Caco-2 (cell line): ENCODE data around the gene SPHK2. TPM values are rescaled to one million over a fixed set of nuclear protein-coding genes. Genes with fewer than 3 reads are reported as not detected.

Experiments used
- BruUV-seq: library from RNA; stranded (reverse); fragments of 400-500 nt; replicated peaks from 2 replicates; lab custom pipeline; 2021; lab: Mats Ljungman, UMichigan
- CTCF ChIA-PET: fragments of 300-600 bp; sonication (Branson Sonifier 250); formaldehyde crosslinking; loops from one replicate; lab custom pipeline; 2022; ENCODE audit warnings: antibody characterized with exemption; lab: Charles Lee
- POLR2A ChIA-PET: fragments of 300-600 bp; sonication (Branson Sonifier 250); formaldehyde crosslinking; loops from one replicate; lab custom pipeline; 2022; ENCODE audit warnings: antibody characterized with exemption; lab: Charles Lee
- DNase-seq, 2 experiments: peaks; one replicate each; pipeline versions ENCODE4 v3.0.0 to v3.0.0-alpha.2; 2020 to 2022
- H3K27me3 ChIP-seq: replicated peaks from 2 replicates; pipeline ENCODE4 v1.6.0; 2011; ENCODE audit warnings: low read length; ENCODE audit not compliant: control insufficient read depth, insufficient read depth
- H3K36me3 ChIP-seq: 2 replicates; pipeline ENCODE4 v1.5.1; 2011; ENCODE audit warnings: low read length; ENCODE audit not compliant: control insufficient read depth, insufficient read depth
- H3K4me1 ChIP-seq: fragments of 250-450 bp; sonication (Bioruptor Pico); 2 replicates; pipeline ENCODE4 v1.5.1; 2020; ENCODE audit warnings: mild to moderate bottlenecking
- H3K4me3 ChIP-seq: 2 replicates; pipeline ENCODE4 v1.5.1; 2011; ENCODE audit warnings: low read depth, mild to moderate bottlenecking, control low read depth, low read length
- H3K9me3 ChIP-seq: fragments of 250-450 bp; sonication (Bioruptor Pico); 2 replicates; pipeline ENCODE4 v1.5.1; 2020; ENCODE audit warnings: mild to moderate bottlenecking, moderate library complexity
- H3K27ac Mint-ChIP-seq: one replicate; pipeline ENCODE4 v1.8.0; 2022; ENCODE audit warnings: mixed read lengths; ENCODE audit not compliant: unreplicated experiment
- H3K27me3 Mint-ChIP-seq: one replicate; pipeline ENCODE4 v1.8.0; 2022; ENCODE audit warnings: mixed read lengths; ENCODE audit not compliant: insufficient read depth, unreplicated experiment
- H3K36me3 Mint-ChIP-seq: one replicate; pipeline ENCODE4 v1.8.0; 2022; ENCODE audit warnings: mild to moderate bottlenecking, mixed read lengths; ENCODE audit not compliant: insufficient read depth, unreplicated experiment
- H3K4me1 Mint-ChIP-seq: one replicate; pipeline ENCODE4 v1.8.0; 2022; ENCODE audit warnings: low read depth, mixed read lengths; ENCODE audit not compliant: unreplicated experiment
- H3K4me3 Mint-ChIP-seq: one replicate; pipeline ENCODE4 v1.8.0; 2022; ENCODE audit warnings: mild to moderate bottlenecking, moderate library complexity, mixed read lengths; ENCODE audit not compliant: unreplicated experiment
- H3K9me3 Mint-ChIP-seq: one replicate; pipeline ENCODE4 v1.8.0; 2022; ENCODE audit warnings: mixed read lengths; ENCODE audit not compliant: unreplicated experiment
- CTCF ChIP-seq, 2 experiments: fragments of 200-600 bp in 1 of 2; IDR thresholded peaks; 1 replicate in 1 of 2; 2 replicates in 1 of 2; pipeline versions ENCODE4 v1.5.1 to v1.8.0; 2011 to 2022; ENCODE audit warnings: antibody characterized with exemption in 1 of 2, control low read depth in 1 of 2, inconsistent platforms in 1 of 2, low read depth in 1 of 2, low read length in 1 of 2, mild to moderate bottlenecking in 1 of 2, moderate library complexity in 1 of 2; ENCODE audit not compliant: insufficient read depth in 1 of 2, severe bottlenecking in 1 of 2, unreplicated experiment in 1 of 2
- intact Hi-C: fragments of 100-400 bp; cut with micrococcal nuclease; formaldehyde crosslinking; loops from one replicate; pipeline ENCODE4 v1.10.0; 2022; ENCODE audit not compliant: unreplicated experiment
- total RNA-seq: library from RNA; stranded (reverse); gene quantifications from 2 replicates; pipeline ENCODE4 v1.2.3, GENCODE V29; 2022

The SPHK2 gene
- total RNA-seq, 1 experiment from 2014 or later = 140 TPM

GRCh38 chr19:48611872-48612271, 7.4 kb upstream of the SPHK2 start:
- BruUV-seq = no TSS peak
- Mint-ChIP-seq H3K27me3 (no peaks in the 10 kb centered on the region), H3K4me1 (peaks cover 23% of the 10 kb centered on the region), H3K27ac (peak overlapping the region; percentile 25), H3K4me3 (no peak overlapping the region), H3K9me3 (no peaks in the 10 kb centered on the region), H3K36me3 (peaks cover 75% of the 10 kb centered on the region)
- intact Hi-C loops = no loop called here
- no peaks in the 10 kb centered on the region for H3K27me3 ChIP-seq
- POLR2A ChIA-PET = no interaction called here
- CTCF ChIA-PET = no interaction called here
- no peak overlapping the region for H3K4me3 ChIP-seq
- DNase-seq = no peak
- no peak for TF ChIP-seq CTCF (IDR thresholded peaks at IDR 0.05; ENCODE audit: insufficient read depth in 1 of 2, low read depth in 1 of 2, low read length in 1 of 2, severe bottlenecking in 1 of 2, unreplicated experiment in 1 of 2)
- peaks cover 15% of the 10 kb centered on the region for H3K4me1 ChIP-seq
- H3K9me3 ChIP-seq = no peaks in the 10 kb centered on the region
- H3K36me3 ChIP-seq = peaks cover 11% of the 10 kb centered on the region

DNA sequence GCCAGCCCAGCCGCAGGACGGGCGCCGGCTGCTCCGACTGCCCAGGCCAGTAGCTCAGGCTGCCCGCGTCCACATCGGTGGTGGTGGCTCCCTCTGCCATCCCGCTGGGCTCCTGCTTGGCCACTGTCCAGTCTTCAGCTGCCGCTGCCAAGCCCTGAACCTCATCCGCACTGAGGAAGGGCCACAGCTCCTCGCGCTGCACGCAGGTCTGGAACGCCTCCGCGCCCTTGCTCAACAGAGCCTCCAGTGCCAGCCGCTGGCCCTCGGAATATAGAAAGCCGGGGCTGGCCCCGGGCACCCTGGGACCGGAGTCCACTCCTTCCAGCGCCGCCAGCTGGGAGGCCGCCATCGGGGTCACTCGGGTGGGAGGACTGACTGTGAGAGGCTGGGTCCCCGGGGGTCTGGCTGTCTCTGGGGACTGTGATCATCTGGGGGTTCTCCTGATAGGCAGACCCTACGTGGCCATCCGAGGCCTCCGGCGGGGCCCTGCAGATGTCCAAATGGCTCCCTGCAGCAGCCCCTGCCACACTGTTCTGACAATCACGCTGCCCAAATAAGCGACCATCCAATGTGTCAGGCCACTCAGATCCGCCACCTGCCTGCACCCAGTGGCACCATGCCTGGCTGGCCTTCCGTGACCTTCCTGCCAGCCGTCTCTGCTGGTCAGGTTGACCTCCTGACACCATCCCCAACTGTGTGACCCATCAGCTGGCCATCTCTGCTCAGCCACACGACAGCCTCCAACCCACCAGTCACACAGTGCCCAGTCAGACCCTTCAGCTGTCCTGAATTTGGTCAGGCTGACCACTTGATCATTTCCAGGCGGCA, 6.1 kb upstream of the SPHK2 start:
- no peak for DNase-seq
- no peaks in the 10 kb centered on the region for H3K9me3 ChIP-seq
- ChIA-PET CTCF (interaction anchor here (0.5 kb wide), 1 partner anchor 350 kb away, joined by 3 read pairs; no protein-coding TSS in a partner anchor), POLR2A (no interaction called here)
- peaks cover 13% of the 10 kb centered on the region for H3K36me3 ChIP-seq
- H3K27ac Mint-ChIP-seq = peak overlapping the region; percentile 98
- peaks cover 88% of the 10 kb centered on the region for H3K36me3 Mint-ChIP-seq
- H3K27me3 Mint-ChIP-seq = no peaks in the 10 kb centered on the region
- H3K4me1 ChIP-seq = peaks cover 25% of the 10 kb centered on the region
- no TSS peak for BruUV-seq
- no peaks in the 10 kb centered on the region for H3K27me3 ChIP-seq
- intact Hi-C loops = no loop called here
- no peak overlapping the region for H3K4me3 ChIP-seq
- TF ChIP-seq CTCF (IDR thresholded peaks at IDR 0.05; ENCODE audit: insufficient read depth in 1 of 2, low read depth in 1 of 2, low read length in 1 of 2, severe bottlenecking in 1 of 2, unreplicated experiment in 1 of 2) = no peak
- peak overlapping the region; percentile 50 for H3K4me3 Mint-ChIP-seq
- peaks cover 23% of the 10 kb centered on the region for H3K4me1 Mint-ChIP-seq
- no peaks in the 10 kb centered on the region for H3K9me3 Mint-ChIP-seq

GRCh38 chr19:48613852-48614435, 5.4 kb upstream of the SPHK2 start:
- Mint-ChIP-seq H3K4me1 (peaks cover 19% of the 10 kb centered on the region), H3K4me3 (peak overlapping the region; percentile 50), H3K36me3 (peaks cover 92% of the 10 kb centered on the region), H3K27ac (peak overlapping the region; percentile 98), H3K9me3 (no peaks in the 10 kb centered on the region), H3K27me3 (no peaks in the 10 kb centered on the region)
- no TSS peak for BruUV-seq
- Histone ChIP-seq H3K4me1 (peaks cover 25% of the 10 kb centered on the region), H3K4me3 (no peak overlapping the region), H3K27me3 (no peaks in the 10 kb centered on the region), H3K36me3 (peaks cover 13% of the 10 kb centered on the region), H3K9me3 (no peaks in the 10 kb centered on the region)
- POLR2A ChIA-PET = no interaction called here
- CTCF ChIA-PET = interaction anchor here (0.5 to 0.9 kb wide), 2 partner anchors 30 to 350 kb away, joined by 3 read pairs; no protein-coding TSS in a partner anchor
- no peak for TF ChIP-seq CTCF (IDR thresholded peaks at IDR 0.05; ENCODE audit: insufficient read depth in 1 of 2, low read depth in 1 of 2, low read length in 1 of 2, severe bottlenecking in 1 of 2, unreplicated experiment in 1 of 2)
- intact Hi-C loops = no loop called here
- no peak for DNase-seq
